CD4-positive, alpha-beta T cell treated with Interleukin-10 for 1 hour (primary cell): ENCODE results near the gene PRKCA.
"Not testable (repeated sequence)": the region's sequence is repeated elsewhere in the genome, so short reads cannot be mapped to it uniquely, and the experiment has no call there.

Experiments used
- DNase-seq: peaks from one replicate; pipeline ENCODE4 v3.0.0-alpha.2; 2020

The PRKCA gene

DNA sequence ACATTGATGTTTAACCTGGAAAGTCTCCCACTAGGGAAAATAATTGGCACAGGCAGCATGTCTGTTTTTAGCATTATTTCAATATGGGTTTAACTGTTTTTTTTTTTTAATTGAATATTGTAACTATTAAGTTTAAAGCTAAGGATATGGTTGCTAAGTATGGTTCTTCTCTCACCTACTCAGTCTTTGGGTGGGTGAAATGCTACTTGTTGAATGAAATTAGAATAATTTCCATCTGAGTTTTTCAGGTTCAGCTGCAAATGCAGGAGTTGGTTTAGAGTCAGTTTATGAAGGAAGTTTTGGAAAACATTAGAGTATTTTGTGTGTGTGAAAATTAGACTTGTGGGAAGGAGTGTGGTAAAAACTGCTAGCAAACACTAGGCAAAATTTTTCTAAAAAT lies 93.5 kb downstream of the PRKCA start:
- DNase-seq: no peak

DNA sequence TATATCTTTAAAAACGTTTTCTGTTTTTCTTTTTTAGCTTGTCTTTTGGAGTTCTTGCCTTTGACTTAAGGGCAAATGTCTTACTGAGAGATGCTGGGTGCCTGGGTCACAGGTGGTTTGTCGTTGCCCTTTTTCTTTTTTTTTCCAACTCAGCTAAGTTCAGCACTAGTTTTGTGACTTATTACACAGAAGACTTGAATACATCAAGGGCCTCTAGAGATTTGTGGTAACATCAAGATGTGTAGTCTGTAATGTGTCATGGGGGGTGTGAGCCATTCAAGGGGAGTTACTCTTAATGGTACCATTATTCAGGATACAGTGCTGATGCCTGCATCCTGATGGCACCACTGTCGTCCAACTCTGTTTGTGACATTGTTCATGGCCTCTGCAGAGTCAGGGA lies 95.1 kb downstream of the PRKCA start:
- DNase-seq: no peak

DNA sequence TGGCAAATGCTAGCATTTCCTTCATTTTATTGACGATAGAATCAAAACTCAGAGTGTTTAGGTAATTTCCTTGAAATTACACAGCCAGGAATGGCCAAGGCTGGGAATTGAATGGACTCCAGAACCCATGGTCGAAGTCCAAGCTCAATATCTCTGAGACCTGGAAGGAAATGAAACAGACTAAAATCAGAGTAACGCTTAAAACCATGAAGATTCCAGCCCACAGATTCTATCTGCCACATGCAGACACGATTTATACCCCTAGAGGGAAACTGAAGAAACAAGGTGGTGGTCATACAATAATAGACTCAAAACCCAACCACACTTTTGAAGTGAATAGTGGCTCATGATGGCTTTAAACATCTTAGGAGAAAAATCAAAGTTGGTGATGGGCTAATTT lies 95.6 kb downstream of the PRKCA start:
- DNase-seq: no peak

DNA sequence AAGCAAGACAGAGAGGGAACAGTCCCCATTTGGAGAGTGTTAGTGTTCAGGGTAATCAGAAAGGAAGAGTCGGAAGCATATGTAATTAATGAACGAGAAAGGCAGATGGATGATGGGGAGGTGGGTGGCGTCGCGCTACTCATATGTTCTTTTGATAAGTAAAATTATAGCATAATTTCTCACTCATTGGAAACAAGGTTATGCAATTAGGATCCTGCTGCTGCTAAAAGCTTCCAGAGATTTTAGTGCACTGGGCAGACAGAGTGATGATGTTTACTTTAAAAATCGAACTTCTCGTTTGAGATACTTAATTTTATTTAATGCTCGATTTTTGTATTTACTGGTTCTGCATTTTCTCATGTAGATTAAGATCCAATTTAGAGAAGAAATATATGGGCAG lies 96.2 kb downstream of the PRKCA start:
- DNase-seq: no peak

DNA sequence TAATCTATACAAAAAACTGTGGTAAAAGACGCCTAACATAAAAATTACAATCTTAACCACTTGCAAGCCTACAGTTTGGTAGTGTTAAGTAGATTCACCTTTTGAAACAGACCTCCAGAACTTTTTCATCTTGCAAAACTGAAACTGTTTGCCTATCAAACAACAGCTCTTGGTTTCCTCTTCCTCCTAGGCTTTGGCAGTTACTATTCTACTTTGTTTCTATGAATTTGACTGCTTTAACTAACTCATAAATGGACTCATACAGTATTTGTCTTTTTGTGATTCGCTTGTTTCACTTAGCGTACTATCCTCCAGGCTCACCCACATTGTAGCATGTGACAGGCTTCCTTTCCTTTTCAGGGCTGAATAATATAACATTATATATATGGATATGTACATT lies 97.0 kb downstream of the PRKCA start:
- DNase-seq: peak; percentile 48

DNA sequence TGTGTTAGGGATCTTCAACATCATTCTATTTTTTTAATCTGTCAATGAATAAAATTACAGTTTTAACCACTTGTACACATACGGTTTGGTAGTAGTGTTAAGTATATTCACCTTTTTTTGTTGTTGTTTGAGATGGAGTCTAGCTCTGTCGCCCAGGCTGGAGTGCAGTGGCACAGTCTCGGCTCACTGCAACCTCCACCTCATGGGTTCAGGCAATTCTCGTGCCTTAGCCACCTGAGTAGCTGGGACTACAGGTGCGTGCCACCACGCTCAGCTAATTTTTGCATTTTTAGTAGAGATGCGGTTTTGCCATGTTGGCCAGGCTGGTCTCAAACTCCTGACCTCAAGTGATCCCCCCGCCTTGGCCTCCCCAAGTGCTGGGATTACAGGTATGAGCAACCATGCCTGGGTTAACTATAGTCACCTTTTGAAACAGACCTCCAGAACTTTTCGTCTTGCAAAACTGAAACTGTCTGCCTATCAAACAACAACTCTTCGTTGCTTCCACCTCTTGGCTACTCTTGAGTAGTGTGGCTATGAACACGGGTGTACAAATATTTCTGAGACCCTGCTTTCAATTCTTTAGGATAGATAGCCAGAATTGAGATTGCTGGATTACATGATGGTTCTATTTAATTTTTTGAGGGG lies 97.8 kb downstream of the PRKCA start:
- DNase-seq: not testable (repeated sequence)

DNA sequence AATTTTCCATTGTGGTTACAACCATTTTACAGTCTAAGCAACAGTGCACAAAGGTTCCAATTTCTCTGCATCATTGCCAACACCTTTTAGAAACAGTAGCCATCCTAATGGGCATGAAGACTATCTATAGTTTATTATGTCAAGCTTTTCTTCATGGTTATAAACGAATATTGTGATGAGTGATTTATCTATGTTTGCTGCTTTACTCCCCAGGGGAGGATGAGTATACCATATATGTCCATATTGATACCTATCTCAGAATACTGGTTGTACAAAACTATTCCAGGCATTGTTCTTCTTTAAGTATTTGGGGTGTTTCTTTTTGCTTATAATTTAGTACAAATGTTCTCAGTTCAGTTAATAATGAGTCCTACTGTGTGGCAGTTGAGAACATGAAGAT lies 98.3 kb downstream of the PRKCA start:
- no peak for DNase-seq

DNA sequence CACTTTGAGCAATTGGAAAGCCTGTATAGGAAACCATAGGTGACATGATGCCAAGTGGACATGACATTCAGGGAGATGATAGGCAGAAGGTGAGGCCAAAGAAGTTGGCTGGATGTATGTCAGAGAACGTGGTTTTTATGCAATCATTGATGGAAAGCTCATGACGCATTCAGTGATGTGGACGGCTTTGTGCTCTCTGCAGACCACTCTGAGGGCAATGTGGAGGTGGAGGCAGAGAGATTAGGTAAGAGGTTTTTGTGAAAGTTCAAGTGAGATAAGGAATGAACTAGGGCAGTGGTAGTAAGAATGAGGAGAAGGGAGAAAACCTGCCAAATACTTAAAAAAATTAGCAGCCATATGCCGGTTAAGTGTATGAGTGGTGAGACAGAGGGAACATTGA lies 99.0 kb downstream of the PRKCA start:
- DNase-seq: no peak

DNA sequence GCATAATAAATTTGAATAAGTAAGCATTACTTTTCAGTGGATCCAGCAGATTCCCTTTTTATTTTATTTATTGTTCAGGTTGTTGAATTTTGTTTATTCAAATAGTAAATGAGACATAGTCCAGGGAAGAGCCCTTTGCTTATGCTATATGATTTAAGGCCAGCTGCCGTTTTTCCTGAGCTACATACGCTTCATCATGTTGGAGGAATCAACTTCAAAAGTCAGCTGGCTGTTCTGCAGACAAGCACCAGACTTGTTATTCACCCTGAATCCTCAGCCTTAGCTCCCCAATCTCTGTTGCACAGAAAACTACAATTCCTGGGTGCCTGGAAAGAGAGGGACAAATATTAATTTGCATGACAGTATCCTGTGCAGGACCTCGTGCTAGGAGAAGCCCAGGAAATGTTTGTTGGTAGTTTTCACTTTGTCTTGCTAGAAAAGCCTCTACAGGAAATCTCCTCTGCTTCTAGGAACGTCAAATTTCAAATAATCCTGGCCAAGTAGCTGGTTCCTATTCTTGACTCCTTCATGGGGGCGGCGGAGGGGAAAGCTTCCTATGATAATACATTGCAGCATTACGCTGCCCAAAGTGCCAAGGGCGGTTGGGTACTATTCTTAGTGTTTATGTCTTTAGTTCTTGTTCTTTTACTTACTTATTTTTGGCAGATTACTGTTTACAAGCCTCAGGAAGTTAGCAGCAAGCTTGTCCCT lies 101.6 kb downstream of the PRKCA start:
- DNase-seq: no peak

DNA sequence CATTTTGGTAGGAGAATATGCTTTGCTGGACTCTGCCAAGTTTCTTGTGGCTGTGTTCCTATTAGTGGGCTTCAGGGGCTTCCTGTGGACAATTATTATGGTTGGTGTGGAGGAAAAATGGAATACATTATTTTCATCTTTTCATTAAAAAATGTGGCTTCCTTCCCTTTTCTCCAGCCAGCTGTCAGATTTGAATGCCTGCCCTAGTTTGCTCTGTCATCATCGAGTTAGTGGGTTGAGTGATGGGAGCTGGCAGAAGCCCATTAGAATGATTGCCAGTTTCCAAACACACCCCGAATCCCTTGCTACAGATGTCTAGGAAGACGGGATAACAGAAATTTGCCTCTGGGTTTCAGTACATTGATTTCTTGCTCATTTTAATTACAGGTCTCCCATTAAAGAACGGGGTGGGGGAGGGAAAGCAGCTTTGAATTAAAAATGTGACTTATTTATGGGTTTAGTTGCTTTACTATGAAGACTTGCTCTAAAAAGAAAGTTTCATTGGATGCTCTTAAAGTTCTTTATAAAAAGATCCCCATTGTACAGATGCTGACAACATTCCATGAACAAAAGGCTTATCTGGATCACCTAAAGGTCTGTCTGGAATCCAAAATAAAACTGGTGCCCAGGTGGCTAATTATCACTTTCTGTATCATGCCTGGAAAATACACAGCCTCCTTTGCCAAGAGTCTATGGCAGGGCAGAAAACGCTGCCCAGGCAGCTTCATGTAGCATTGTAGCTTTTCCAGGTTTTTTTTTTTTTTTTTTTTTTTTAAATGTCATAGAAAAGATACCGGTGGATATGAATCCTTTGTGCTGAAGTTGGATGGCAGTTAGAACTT lies 103.6 kb downstream of the PRKCA start:
- no peak for DNase-seq

DNA sequence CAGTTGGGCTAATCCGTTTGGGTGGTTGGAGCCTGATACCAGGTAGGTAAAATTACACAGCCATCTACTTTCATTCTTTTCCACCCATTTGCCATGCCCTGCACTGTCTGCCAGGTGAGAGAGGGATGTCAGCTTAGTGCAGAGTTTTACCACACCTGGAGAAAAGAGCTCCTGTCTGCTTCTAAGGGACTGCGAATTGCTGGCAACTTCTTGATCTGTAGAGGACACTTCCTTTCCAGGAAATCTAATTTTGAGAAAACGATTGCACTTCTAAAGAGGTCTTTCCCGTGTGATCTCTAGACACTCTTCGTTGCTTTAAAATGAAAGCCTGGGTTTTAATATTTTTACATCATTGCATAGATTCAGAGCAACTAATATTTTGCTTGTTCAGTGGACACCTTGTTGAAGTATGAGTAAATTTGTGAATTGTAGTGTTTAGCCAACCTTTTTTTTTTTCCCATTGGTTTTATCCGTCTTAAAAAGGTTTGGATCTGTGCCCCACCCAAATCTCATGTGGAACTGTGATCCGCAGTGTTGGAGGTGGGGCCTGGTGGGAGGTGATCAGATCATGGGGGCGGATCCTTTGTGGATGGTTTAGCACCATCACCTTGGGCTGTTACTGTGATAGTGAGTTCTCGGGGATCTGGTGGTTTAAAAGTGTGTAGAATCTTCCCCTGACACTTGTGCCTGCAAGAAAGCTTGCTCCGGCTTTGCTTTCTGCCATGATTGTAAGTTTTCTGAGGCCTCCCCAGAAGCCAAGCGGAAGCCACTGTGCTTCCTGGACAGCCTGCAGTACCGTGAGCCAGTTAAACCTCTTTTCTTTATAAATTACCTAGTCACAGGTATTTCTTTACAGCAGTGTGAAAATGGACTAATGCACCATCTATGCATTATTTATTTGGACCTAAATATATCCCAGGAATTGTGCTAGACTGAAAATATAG lies 104.6 kb downstream of the PRKCA start:
- peak; percentile 11 for DNase-seq

DNA sequence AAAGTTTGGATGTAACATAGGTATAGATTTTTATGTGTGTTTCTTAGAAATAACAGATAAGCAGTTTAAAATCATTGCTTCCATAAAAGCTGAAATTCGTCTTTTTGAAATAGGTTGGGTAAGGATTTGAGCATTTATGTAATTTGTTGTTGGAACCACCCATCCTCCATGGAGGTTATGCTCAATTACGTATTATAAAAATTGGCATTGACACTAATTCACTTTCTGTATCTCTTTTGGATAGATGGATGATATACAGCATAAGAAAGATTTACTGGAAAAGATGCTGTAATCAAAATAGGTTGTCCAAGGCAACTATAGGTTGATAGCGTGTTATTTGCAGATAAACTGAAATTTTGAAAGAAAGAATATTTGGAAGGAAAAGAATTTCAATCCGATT lies 105.5 kb downstream of the PRKCA start:
- DNase-seq: no peak

DNA sequence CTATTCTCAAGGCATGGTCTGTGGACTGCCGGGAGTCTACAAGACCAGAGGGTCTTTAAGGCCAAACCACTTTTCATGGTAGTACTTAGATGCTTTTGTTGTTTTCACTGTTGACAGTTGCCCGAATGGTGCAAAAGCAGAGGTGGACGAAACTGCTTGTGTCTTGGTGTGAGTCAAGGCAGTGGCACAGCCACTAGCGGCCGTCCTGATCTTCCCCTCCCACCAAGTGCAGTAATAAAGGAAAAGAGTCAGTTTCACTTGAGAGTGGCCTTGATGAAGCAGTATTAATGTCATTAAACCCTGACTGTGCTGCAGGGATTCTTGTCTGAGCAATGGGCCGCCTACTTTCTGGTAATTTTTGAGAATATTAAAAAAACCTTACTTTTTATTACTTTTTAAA lies 109.1 kb downstream of the PRKCA start:
- DNase-seq: no peak

DNA sequence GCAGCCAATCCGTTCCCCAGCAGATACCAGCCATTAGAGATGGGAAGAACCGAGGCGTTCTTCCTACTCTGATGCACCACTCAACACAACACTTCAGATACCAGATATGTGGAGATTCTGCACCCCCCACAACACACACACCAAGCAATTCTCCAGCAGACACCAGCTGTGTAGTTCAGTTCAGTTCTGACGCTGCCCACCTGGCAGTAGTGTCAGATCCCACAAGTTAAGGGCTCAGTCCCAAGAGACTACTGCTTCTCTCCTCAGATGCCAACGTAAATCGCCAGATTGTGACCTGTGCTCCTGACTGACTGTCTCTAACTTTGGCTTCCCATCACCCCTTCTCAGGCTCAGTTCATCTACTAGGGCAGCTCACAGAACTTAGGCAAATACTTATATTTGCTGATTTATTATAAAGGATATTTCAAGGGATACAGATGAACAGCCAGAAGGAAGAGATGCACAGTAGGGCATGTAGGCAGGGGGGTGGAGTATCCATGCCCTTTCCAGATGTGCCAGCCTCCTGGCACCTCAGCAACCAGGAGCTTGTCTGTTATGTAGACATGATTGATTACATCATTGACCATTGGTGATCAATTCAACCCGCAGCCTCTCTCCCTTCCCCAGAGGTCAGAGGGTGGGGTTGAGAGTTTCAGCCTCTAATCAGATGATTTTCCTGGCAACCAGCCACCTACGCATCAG lies 110.6 kb downstream of the PRKCA start:
- no peak for DNase-seq

DNA sequence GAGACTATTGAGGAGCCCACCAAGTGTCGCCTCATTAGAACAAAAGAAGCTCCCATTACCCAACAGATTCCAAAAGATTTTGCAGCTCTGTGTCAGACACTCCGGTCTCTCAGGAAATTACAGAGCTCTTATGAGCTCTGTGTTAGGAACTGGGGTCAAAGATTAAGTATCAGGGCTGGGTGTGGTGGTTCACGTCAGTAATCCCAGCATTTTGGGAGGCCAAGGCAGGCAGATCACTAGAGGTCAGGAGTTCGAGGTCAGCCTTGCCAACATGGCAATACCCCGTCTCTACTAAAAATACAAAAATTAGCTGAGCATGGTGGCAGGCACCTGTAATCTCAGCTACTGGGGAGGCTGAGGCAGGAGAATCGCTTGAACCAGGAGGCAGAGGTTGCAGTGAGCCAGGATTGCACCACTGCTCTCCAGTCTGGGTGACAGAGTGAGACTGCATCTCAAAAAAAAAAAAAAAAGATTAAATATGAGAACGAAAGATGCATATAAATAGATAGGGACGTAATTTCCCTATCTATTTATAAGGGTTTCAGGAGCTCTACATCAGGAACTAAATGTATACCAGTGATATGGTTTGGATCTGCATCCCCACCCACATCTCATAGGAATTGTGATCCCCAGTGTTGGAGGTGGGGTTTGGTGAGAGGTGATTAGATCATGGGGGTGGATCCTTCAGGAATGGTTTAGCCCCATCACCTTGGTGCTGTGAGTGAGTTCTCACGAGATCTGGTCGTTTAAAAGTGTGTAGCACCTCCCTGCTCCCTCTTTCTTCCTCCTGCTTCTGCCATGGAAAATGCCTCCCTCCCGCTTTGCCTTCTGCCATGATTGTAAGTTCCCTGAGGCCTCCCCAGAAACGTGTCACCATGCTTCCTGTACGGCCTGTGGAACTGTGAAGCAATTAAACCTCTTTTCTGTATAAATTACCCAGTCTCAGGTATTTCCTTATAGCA lies 111.4 kb downstream of the PRKCA start:
- no peak for DNase-seq

DNA sequence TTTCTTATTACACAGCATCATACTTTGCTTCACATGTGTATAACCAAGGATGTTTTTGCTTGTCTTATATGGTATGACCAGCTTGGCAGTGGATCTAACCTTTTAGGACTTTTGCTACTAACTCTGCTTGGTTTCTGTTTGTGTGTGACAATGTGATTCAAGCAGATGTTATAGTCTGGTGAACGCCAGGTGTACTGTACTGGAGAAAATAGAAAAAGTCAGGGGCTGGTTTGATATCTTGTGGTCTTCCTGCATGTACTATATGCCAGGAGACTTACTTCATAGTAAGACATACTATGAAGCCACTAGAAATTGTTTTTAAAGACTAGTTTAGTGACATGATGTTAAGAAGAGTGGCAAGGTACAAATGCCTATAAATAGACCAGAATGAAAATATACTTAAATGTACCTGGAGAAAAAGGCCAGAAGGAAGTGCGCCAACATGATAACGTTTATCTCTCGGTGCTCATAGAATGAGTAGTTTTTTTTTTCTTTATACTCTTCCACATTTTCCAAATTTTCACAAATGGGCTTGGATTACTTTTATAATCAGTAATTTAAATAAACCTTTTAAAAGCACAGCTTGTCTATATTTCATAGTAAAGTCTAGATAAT lies 112.3 kb downstream of the PRKCA start:
- no peak for DNase-seq

DNA sequence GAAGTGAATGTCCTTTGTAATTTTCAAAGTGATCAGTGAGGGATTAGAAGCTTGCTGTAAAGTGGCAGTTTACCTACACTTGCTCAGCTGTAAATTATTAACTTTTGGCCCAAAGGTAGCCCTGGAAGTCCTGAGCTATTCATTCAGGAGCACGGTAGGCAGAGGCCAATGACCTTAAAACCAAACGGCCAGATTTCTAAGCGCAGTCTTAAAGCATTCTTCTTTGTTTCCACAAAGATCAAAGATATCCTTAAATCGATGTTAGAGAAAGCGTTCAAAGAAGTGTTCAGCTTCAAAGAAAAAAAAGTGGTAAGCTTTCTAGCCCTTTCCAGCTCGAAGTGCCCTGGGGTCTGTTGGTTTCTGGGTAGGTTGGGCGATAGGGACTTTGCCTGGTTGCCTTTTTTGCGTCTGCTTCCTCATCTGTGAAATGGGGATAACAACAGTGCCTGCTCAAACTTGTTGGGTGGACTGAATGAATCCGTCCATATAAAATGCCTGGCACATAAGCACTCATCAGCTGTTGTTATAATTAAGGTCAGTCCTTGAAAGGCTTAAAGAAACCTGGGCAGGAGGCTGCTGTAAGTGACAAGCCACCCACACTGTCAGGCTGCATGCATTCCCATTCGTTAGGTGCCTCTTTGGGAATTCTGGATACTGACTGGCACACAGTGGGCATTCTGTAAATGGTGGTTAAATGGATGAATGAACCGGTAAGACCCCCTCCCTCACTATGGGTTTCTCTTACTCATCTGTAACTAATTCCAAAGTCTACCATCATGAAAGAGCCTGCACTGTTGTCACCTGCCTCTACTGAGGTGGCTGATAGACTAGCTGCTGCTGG lies 113.2 kb downstream of the PRKCA start:
- DNase-seq: no peak

DNA sequence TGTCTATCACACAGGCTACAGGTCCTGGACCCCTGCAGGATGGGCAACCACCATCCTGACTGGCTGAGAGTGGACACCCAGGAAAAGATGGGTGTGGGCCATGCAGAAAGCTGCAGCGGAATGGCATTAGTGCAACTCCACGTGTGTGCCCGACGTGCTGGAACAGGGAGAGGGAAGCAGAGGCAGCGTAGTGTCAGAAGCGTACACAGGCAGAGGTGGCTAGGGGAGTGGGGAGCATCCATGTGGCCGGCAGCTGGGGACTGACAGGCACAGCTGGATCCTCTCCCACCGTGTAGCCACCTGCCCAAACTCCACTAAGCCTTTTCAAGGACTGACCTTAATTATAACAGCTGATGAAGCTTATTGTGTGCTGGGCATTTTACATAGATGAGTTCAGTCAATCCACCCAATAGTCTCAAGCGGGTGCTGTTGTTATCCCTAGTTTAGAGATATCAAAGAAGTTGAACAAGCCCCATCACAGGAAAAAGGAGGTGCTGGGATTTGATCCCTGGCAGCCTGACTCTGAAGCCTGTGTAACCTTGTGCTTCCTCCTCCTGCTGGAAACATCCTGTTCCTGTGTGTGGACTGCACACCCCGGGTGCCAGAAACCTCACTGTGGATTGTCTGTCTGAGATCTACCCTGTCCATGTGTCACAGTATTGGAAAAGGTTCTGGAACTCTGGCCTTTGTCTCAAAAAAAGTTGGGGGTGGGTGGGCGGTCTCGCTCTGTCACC lies 114.0 kb downstream of the PRKCA start:
- DNase-seq: no peak

DNA sequence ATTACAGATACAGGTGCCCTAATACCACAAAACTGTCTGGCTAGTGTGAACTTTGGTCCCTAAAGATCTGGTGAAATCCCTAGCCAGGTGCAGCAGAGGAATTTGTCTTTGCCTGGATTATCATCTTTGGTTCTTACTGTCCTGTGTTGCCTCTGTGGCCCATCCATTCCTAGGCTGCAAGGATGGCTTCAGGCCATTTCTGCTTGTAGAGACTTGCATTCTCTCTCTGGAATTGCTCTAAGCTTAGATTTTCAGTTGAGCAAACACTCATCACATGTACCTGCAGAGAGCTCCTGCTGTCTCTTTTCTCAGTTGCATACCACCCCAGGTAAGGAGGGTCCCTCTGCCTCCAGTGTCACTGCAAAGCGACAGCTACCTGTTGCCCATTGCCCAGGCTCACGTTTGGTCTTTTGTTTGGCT lies 114.9 kb downstream of the PRKCA start:
- DNase-seq: no peak
